Stimulated activated CD8-positive, alpha-beta memory T cell treated with anti-CD3 and anti-CD28 coated beads, Interleukin-15, amount 100 ng/mL, for 4 hours (primary cell): ENCODE data around the gene PCDHB7.
"Not testable (repeated sequence)": the region's sequence is repeated elsewhere in the genome, so short reads cannot be mapped to it uniquely, and the experiment has no call there.

Experiments used
- DNase-seq, 2 donors: peaks; one replicate each; pipeline ENCODE4 v3.0.0-alpha.2; 2020; ENCODE audit warnings: low read depth in 2 of 2

The PCDHB7 gene

DNA sequence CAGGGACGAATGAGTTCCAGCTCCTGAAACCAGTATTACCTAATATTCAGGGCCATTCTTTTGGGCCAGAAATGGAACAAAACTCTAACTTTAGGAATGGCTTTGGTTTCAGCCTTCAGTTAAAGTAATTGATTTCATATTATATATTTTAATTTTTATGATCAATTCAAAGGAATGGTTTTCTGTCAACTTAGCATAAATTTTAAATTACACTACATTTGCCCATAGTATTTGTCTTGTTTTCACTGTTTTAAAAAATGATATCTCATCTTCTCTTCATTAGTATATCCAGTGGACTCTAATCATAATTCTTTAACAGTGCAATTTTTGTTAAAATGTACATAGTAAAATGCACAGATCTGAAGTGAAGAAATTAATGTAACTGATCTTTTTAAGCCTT, 7.9 kb downstream of the PCDHB7 start:
- no peak for DNase-seq

DNA sequence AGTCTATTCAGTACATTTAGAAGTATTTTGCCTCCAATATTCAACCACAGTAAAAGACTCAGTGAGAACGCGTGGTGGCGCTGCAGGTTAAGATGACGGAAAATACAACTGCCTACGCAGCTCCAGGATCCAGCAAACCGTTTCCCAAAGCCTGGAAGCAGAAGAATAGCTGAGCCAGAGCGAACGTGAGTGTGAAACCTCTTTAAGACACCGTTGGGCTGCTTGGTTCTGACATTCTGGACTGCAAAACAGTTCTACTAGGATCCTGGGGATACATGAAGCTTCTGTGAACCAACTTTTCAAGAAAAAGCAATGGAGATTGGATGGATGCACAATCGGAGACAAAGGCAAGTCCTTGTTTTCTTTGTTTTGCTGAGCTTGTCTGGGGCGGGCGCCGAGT, 9.8 kb downstream of the PCDHB7 start, which contains the start of gene PCDHB16:
TSS of gene PCDHB16 (plus strand) at position 140 of the 400 bp plus-strand sequence. CDS start at position 313, 173 bp downstream.
- DNase-seq, result no peak

DNA sequence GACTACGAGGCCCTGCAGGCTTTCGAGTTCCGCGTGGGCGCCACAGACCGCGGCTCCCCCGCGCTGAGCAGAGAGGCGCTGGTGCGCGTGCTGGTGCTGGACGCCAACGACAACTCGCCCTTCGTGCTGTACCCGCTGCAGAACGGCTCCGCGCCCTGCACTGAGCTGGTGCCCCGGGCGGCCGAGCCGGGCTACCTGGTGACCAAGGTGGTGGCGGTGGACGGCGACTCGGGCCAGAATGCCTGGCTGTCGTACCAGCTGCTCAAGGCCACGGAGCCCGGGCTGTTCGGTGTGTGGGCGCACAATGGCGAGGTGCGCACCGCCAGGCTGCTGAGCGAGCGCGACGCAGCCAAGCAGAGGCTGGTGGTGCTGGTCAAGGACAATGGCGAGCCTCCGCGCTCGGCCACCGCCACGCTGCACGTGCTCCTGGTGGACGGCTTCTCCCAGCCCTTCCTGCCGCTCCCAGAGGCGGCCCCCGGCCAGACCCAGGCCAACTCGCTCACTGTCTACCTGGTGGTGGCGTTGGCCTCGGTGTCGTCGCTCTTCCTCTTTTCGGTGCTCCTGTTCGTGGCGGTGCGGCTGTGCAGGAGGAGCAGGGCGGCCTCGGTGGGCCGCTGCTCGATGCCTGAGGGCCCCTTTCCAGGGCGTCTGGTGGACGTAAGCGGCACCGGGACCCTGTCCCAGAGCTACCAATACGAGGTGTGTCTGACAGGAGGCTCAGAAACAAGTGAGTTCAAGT, 11.8 kb downstream of the PCDHB7 start:
- not testable (repeated sequence) for DNase-seq

DNA sequence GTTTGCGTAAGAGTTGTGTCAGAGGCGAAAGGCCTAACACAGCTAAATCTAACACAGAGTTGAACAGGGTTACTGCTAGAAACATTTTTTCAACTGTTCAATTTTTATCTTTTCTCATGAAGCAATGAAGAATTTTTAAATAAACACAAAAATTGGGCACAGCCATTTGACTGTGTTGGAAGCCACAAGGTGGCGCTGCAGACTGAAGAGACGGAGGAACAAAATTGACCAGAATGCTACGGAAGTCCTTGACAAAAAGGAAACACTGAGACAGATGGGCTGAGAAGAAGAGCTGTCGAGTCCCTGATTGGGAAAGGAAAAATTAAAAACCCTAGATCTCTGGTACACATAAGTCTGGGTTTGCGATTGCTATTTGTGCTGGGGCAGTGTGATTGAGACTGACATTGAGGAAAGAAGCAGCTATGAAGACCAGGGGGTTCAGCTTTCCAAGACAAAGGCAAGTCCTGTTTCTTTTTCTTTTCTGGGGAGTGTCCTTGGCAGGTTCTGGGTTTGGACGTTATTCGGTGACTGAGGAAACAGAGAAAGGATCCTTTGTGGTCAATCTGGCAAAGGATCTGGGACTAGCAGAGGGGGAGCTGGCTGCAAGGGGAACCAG, 14.6 kb downstream of the PCDHB7 start, which contains the start of gene PCDHB9:
TSS of gene PCDHB9 (plus strand) at position 265 of the 616 bp plus-strand sequence. CDS start at position 423, 158 bp downstream.
- no peak for DNase-seq

DNA sequence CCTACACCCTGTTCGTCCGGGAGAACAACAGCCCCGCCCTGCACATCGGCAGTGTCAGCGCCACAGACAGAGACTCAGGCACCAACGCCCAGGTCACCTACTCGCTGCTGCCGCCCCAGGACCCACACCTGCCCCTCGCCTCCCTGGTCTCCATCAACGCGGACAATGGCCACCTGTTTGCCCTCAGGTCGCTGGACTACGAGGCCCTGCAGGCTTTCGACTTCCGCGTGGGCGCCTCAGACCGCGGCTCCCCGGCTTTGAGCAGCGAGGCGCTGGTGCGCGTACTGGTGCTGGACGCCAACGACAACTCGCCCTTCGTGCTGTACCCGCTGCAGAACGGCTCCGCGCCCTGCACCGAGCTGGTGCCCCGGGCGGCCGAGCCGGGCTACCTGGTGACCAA, 16.2 kb downstream of the PCDHB7 start:
- DNase-seq, result not testable (repeated sequence)

DNA sequence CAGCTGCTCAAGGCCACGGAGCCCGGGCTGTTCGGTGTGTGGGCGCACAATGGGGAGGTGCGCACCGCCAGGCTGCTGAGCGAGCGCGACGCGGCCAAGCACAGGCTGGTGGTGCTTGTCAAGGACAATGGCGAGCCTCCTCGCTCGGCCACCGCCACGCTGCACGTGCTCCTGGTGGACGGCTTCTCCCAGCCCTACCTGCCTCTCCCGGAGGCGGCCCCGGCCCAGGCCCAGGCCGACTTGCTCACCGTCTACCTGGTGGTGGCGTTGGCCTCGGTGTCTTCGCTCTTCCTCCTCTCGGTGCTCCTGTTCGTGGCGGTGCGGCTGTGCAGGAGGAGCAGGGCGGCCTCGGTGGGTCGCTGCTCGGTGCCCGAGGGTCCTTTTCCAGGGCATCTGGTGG, 16.7 kb downstream of the PCDHB7 start:
- DNase-seq, result not testable (repeated sequence)

DNA sequence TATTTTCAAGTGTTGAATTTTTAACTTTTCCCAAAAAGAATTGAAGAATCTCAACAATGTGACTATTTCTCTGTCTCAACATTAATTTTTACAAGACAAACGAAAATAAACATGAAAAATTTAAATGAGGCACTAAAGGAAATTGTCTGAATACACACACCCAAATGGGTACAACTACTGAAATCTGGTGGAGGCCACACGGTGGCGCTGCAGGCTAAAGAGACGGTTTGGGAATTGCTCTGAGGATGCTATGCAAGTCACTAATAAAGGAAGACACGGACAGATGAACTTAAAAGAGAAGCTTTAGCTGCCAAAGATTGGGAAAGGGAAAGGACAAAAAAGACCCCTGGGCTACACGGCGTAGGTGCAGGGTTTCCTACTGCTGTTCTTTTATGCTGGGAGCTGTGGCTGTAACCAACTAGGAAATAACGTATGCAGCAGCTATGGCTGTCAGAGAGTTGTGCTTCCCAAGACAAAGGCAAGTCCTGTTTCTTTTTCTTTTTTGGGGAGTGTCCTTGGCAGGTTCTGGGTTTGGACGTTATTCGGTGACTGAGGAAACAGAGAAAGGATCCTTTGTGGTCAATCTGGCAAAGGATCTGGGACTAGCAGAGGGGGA, 19.8 kb downstream of the PCDHB7 start, which contains the start of gene PCDHB10:
TSS of gene PCDHB10 (plus strand) at position 244 of the 616 bp plus-strand sequence. CDS start at position 444, 200 bp downstream.
- no peak for DNase-seq

DNA sequence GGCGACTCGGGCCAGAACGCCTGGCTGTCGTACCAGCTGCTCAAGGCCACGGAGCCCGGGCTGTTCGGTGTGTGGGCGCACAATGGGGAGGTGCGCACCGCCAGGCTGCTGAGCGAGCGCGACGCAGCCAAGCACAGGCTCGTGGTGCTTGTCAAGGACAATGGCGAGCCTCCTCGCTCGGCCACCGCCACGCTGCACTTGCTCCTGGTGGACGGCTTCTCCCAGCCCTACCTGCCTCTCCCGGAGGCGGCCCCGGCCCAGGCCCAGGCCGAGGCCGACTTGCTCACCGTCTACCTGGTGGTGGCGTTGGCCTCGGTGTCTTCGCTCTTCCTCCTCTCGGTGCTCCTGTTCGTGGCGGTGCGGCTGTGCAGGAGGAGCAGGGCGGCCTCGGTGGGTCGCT, 21.9 kb downstream of the PCDHB7 start:
- DNase-seq, result not testable (repeated sequence)

DNA sequence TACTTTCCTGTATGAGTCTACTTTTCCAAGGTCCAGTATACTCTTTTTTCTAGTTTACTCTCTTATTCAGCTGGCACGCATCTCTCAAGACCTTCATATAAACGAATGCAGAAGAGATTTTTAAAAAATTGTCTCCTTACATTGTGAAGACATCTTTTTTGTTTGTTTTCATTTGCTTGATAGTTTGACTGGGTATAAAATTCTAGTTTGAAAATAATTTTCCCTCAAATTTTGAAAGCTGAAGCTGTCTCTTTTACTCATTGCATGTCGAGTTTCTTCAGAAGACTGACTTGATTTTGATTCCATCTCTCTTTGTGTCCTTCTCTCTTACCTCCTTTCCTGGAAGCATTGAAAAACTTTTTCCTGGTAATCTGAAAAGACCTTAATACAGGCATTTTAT, 23.9 kb downstream of the PCDHB7 start:
- DNase-seq, result no peak

DNA sequence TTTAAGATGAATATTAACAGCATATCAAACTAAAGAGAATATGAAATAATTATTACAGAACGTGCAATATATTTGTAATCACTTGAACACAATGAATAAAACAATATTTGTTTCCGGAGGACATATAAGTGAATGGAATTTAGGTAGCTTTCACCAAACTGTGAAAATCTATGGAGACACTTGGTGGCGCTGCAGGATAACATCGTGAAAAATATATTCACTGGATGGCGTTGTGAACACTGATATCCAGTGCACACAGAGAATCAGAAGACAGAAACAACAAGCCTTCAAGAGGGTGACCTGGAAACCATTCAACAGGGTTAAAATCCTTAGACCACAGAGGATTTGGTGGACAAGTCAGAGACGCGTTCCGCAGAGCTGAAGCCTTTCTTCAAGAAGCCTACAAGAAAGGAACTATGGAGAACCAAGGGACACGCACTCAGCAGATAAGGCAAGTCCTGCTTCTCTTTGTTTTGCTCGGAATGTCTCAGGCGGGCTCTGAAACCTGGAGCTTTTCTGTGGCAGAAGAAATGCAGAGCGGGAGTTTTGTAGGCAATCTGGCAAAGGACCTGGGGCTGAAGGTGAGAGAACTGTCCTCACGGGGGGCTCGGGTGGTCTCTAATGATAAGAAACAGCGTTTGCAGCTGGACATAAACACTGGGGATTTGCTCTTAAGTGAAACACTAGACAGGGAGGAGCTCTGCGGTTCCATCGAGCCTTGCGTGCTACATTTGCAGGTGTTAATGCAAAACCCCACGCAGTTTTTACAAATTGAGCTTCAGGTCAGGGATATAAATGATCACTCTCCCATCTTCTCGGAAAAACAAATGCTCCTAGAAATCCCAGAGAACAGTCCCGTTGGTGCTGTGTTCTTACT, 27.2 kb downstream of the PCDHB7 start, which contains the start of gene PCDHB11:
TSS of gene PCDHB11 (plus strand) at position 269 of the 877 bp plus-strand sequence. CDS start at position 417, 148 bp downstream.
- DNase-seq, result no peak

DNA sequence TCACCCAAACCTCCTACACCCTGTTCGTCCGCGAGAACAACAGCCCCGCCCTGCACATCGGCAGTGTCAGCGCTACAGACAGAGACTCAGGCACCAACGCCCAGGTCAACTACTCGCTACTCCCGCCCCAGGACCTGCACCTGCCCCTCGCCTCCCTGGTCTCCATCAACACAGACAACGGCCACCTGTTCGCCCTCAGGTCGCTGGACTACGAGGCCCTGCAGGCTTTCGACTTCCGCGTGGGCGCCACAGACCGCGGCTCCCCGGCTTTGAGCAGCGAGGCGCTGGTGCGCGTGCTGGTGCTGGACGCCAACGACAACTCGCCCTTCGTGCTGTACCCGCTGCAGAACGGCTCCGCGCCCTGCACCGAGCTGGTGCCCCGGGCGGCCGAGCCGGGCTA, 28.7 kb downstream of the PCDHB7 start:
- not testable (repeated sequence) for DNase-seq

DNA sequence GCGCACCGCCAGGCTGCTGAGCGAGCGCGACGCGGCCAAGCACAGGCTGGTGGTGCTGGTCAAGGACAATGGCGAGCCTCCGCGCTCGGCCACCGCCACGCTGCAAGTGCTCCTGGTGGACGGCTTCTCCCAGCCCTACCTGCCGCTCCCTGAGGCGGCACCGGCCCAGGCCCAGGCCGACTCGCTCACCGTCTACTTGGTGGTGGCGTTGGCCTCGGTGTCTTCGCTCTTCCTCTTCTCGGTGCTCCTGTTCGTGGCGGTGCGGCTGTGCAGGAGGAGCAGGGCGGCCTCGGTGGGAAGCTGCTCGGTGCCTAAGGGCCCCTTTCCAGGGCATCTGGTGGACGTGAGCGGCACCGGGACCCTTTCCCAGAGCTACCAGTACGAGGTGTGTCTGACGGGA, 29.2 kb downstream of the PCDHB7 start:
- not testable (repeated sequence) for DNase-seq

DNA sequence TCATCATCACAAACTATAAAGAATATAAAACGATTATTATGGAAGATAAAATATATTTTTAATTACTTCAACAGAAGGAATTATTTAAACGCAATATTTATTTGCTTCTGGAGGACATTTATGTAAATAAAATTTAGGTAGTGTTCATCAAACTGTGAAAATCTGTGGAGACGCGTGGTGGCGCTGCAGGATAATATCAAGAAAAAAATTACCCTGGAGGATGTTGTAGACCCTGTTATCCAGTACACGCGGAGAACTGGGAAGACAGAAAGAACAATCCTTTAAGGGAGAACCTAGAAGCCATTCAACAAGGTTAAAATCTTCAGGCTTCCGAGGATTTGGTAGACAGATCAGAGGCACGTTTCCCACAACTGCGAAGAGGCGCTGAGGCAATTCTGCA, 36.0 kb downstream of the PCDHB7 start, which contains the start of gene PCDHB12:
TSS of gene PCDHB12 (plus strand) at position 242 of the 400 bp plus-strand sequence. CDS start 189 bp downstream, outside the sequence.
- DNase-seq, result no peak

DNA sequence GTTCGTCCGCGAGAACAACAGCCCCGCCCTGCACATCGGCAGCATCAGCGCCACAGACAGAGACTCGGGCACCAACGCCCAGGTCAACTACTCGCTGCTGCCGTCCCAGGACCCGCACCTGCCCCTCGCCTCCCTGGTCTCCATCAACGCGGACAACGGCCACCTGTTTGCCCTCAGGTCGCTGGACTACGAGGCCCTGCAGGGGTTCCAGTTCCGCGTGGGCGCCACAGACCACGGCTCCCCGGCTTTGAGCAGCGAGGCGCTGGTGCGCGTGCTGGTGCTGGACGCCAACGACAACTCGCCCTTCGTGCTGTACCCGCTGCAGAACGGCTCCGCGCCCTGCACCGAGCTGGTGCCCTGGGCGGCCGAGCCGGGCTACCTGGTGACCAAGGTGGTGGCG, 37.8 kb downstream of the PCDHB7 start:
- DNase-seq, result not testable (repeated sequence)

DNA sequence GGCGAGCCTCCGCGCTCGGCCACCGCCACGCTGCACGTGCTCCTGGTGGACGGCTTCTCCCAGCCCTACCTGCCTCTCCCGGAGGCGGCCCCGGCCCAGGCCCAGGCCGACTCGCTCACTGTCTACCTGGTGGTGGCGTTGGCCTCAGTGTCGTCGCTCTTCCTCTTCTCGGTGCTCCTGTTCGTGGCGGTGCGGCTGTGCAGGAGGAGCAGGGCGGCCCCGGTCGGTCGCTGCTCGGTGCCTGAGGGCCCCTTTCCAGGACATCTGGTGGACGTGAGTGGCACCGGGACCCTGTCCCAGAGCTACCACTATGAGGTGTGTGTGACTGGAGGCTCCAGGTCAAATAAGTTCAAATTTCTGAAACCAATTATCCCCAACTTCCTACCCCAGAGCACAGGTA, 38.4 kb downstream of the PCDHB7 start:
- DNase-seq, result not testable (repeated sequence)

DNA sequence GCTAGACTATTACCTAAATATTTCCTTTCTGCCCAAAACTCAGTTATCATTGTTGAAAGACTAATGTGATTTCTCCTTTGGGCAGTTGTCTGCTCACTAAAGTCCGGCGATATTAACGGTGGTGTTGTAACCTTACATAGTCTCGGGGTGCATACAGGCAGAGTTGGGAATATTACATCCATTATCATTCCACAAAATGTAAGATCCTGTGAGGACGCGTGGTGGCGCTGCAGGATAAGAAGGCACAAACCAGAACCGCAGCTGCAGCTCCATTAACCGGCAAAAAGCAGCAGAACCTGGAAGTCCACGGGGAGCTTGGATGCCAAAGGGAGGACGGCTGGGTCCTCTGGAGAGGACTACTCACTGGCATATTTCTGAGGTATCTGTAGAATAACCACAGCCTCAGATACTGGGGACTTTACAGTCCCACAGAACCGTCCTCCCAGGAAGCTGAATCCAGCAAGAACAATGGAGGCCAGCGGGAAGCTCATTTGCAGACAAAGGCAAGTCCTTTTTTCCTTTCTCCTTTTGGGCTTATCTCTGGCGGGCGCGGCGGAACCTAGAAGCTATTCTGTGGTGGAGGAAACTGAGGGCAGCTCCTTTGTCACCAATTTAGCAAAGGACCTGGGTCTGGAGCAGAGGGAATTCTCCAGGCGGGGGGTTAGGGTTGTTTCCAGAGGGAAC, 41.4 kb downstream of the PCDHB7 start, which contains the start of gene PCDHB13:
TSS of gene PCDHB13 (plus strand) at position 264 of the 684 bp plus-strand sequence. CDS start at position 469, 205 bp downstream.
- not testable (repeated sequence) for DNase-seq

DNA sequence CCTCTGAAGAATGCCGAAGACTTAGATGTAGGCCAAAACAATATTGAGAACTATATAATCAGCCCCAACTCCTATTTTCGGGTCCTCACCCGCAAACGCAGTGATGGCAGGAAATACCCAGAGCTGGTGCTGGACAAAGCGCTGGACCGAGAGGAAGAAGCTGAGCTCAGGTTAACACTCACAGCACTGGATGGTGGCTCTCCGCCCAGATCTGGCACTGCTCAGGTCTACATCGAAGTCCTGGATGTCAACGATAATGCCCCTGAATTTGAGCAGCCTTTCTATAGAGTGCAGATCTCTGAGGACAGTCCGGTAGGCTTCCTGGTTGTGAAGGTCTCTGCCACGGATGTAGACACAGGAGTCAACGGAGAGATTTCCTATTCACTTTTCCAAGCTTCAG, 42.1 kb downstream of the PCDHB7 start:
- not testable (repeated sequence) for DNase-seq

DNA sequence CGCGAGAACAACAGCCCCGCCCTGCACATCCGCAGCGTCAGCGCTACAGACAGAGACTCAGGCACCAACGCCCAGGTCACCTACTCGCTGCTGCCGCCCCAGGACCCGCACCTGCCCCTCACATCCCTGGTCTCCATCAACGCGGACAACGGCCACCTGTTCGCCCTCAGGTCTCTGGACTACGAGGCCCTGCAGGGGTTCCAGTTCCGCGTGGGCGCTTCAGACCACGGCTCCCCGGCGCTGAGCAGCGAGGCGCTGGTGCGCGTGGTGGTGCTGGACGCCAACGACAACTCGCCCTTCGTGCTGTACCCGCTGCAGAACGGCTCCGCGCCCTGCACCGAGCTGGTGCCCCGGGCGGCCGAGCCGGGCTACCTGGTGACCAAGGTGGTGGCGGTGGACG, 43.1 kb downstream of the PCDHB7 start:
- not testable (repeated sequence) for DNase-seq

DNA sequence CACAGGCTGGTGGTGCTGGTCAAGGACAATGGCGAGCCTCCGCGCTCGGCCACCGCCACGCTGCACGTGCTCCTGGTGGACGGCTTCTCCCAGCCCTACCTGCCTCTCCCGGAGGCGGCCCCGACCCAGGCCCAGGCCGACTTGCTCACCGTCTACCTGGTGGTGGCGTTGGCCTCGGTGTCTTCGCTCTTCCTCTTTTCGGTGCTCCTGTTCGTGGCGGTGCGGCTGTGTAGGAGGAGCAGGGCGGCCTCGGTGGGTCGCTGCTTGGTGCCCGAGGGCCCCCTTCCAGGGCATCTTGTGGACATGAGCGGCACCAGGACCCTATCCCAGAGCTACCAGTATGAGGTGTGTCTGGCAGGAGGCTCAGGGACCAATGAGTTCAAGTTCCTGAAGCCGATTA, 43.6 kb downstream of the PCDHB7 start:
- not testable (repeated sequence) for DNase-seq

DNA sequence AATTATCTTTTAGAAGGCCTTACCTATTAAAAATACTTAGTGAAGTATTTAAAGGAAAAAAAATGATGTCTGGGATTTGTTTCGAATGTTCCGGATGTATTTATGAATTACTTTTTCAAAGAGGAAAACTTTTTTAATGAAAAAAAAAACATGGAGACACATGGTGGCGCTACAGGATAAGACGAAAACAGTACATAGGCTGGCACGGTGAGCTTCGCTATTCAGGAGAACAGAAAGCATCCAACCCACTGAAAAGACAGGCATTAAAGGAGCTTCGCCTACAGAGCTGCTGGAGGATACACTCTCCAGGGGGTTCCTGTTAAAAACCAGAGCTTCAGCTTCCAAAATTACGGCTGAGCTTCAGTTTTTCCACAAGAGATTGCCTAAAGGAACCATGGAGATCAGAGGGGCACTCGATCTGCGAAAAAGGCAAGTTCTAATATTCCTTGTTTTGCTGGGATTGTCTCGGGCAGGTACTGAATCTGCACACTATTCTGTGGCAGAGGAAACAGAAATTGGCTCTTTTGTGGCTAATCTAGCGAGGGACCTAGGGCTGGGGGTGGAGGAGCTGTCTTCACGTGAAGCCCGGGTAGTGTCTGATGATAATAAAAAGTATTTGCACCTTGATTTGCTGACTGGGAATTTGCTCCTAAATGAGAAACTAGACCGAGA, 50.8 kb downstream of the PCDHB7 start, which contains the start of gene PCDHB14:
TSS of gene PCDHB14 (plus strand) at position 232 of the 672 bp plus-strand sequence. CDS start at position 395, 163 bp downstream.
- no peak for DNase-seq
